DOHH2 (cell line): ENCODE data around the gene KLHL36.

ENCODE experiments used
- H3F3A ChIP-seq: fragments of 200-600 bp; sonication (generic), shearing (Covaris generic); 2 replicates; pipeline ENCODE4 v1.6.0; 2016; ENCODE audit warnings: antibody characterized with exemption, mild to moderate bottlenecking; ENCODE audit not compliant: control insufficient read depth, insufficient read depth
- H3K27ac ChIP-seq: fragments of 200-600 bp; sonication (generic); 2 replicates; pipeline ENCODE4 v1.5.1; 2014; ENCODE audit warnings: low read depth, mild to moderate bottlenecking, low read length, moderate library complexity
- H3K27me3 ChIP-seq: fragments of 200-600 bp; sonication (generic); 2 replicates; pipeline ENCODE4 v1.6.1; 2014; ENCODE audit warnings: mild to moderate bottlenecking, low read length, mixed read lengths; ENCODE audit not compliant: control insufficient read depth
- H3K36me3 ChIP-seq: fragments of 200-600 bp; sonication (generic); 2 replicates; pipeline ENCODE4 v1.6.1; 2014; ENCODE audit warnings: mild to moderate bottlenecking, low read length, moderate library complexity, mixed read lengths; ENCODE audit not compliant: control insufficient read depth
- H3K4me1 ChIP-seq: fragments of 200-600 bp; sonication (generic); 2 replicates; pipeline ENCODE4 v1.6.1; 2014; ENCODE audit warnings: mild to moderate bottlenecking, low read length, mixed read lengths; ENCODE audit not compliant: control insufficient read depth
- H3K4me2 ChIP-seq: fragments of 200-600 bp; sonication (generic); 2 replicates; pipeline ENCODE4 v1.6.0; 2014; ENCODE audit warnings: mild to moderate bottlenecking, low read length, moderate library complexity
- H3K4me3 ChIP-seq: fragments of 200-600 bp; sonication (generic); 2 replicates; pipeline ENCODE4 v1.5.1; 2014; ENCODE audit warnings: mild to moderate bottlenecking, low read length, mixed read lengths
- H3K79me2 ChIP-seq: fragments of 200-600 bp; sonication (generic); 2 replicates; pipeline ENCODE4 v1.6.1; 2014; ENCODE audit warnings: mild to moderate bottlenecking, low read length, mixed read lengths; ENCODE audit not compliant: control insufficient read depth
- H3K9me2 ChIP-seq: fragments of 200-600 bp; sonication (generic); replicated peaks from 2 replicates; pipeline ENCODE4 v1.6.1; 2014; ENCODE audit warnings: mild to moderate bottlenecking, low read length, mixed read lengths; ENCODE audit not compliant: control insufficient read depth
- H3K9me3 ChIP-seq: fragments of 200-600 bp; sonication (generic); 2 replicates; pipeline ENCODE4 v1.6.1; 2014; ENCODE audit warnings: antibody characterized with exemption, low read length, mixed read lengths; ENCODE audit not compliant: control insufficient read depth, insufficient read depth
- H4K20me1 ChIP-seq: fragments of 200-600 bp; sonication (generic); 2 replicates; pipeline ENCODE4 v1.6.0; 2014; ENCODE audit warnings: low read depth, mild to moderate bottlenecking, antibody characterized with exemption, low read length, moderate library complexity; ENCODE audit not compliant: control insufficient read depth, insufficient read depth
- EZH2phosphoT487 ChIP-seq: fragments of 200-600 bp; sonication (generic); IDR thresholded peaks from 2 replicates; pipeline ENCODE4 v1.6.1; 2017; ENCODE audit warnings: borderline replicate concordance, mild to moderate bottlenecking, antibody characterized with exemption, low read length, moderate library complexity, mixed read lengths
- TF ChIP-seq, protein P1 (sequence below): fragments of 200-600 bp; sonication (generic); IDR thresholded peaks from one replicate; pipeline ENCODE4 v1.5.1; 2014; ENCODE audit warnings: antibody characterized with exemption, mild to moderate bottlenecking, low read depth, low read length; ENCODE audit not compliant: poor library complexity, severe bottlenecking

The KLHL36 gene

DNA sequence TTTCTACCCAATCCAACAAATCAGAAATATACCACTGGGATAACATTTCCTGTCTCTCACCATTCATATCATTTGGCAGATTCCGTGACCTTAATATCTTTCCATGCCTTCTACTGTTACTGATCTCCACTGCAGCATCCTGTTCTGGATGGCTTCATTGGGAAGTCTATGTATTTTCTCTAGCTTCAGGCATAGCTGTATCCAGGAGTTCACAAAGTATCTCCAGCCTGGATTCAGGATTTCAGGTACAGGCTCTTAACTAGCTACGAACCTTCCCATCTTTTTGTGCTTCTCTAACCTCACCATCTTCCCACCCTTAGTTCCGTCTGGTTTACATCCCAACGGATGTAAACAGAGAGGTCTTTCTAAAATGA, 36.3 kb downstream of the KLHL36 start:
- TF ChIP-seq, protein P1, sequence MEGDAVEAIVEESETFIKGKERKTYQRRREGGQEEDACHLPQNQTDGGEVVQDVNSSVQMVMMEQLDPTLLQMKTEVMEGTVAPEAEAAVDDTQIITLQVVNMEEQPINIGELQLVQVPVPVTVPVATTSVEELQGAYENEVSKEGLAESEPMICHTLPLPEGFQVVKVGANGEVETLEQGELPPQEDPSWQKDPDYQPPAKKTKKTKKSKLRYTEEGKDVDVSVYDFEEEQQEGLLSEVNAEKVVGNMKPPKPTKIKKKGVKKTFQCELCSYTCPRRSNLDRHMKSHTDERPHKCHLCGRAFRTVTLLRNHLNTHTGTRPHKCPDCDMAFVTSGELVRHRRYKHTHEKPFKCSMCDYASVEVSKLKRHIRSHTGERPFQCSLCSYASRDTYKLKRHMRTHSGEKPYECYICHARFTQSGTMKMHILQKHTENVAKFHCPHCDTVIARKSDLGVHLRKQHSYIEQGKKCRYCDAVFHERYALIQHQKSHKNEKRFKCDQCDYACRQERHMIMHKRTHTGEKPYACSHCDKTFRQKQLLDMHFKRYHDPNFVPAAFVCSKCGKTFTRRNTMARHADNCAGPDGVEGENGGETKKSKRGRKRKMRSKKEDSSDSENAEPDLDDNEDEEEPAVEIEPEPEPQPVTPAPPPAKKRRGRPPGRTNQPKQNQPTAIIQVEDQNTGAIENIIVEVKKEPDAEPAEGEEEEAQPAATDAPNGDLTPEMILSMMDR: no peak
- no peak for TF ChIP-seq EZH2phosphoT487
- Histone ChIP-seq H4K20me1 (no peaks in the 10 kb centered on the region), H3K4me2 (no peak overlapping the region), H3K79me2 (no peaks in the 10 kb centered on the region), H3K4me3 (no peak overlapping the region), H3F3A (no peaks in the 10 kb centered on the region), H3K27me3 (peaks cover 27% of the 10 kb centered on the region), H3K27ac (no peak overlapping the region), H3K36me3 (no peaks in the 10 kb centered on the region), H3K4me1 (peaks cover 18% of the 10 kb centered on the region), H3K9me3 (peaks cover 11% of the 10 kb centered on the region; the same call in 1 of the 2 replicates), H3K9me2 (no peaks in the 10 kb centered on the region)

DNA sequence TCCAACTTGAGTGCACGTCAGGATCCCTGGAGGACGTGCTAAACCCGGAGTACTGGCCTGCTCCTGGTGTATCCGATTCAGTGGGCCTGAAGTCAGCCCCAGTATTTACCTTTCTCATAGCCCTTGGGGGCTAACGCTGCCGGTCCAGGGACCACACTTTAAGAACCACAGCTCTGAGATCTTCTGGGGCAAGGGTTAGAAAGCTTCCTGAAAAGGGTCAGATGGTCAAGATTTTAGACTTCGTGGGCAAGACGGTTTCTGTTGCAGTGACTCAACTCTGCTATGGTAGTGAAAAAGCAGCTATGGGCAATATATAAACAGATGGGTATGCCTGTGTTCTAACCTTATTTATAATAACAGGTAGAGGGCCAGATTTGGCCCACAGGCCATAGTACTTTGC, 36.9 kb downstream of the KLHL36 start:
- TF ChIP-seq, protein P1: no peak
- no peak for TF ChIP-seq EZH2phosphoT487
- Histone ChIP-seq H3K4me2 (no peak overlapping the region), H3K79me2 (no peaks in the 10 kb centered on the region), H3K9me2 (no peaks in the 10 kb centered on the region), H3K27ac (no peak overlapping the region), H3K9me3 (peaks cover 11% of the 10 kb centered on the region; the same call in 1 of the 2 replicates), H3F3A (no peaks in the 10 kb centered on the region; the same call in 1 of the 2 replicates), H4K20me1 (no peaks in the 10 kb centered on the region), H3K4me1 (peaks cover 18% of the 10 kb centered on the region), H3K27me3 (peaks cover 22% of the 10 kb centered on the region), H3K4me3 (no peak overlapping the region), H3K36me3 (no peaks in the 10 kb centered on the region)

DNA sequence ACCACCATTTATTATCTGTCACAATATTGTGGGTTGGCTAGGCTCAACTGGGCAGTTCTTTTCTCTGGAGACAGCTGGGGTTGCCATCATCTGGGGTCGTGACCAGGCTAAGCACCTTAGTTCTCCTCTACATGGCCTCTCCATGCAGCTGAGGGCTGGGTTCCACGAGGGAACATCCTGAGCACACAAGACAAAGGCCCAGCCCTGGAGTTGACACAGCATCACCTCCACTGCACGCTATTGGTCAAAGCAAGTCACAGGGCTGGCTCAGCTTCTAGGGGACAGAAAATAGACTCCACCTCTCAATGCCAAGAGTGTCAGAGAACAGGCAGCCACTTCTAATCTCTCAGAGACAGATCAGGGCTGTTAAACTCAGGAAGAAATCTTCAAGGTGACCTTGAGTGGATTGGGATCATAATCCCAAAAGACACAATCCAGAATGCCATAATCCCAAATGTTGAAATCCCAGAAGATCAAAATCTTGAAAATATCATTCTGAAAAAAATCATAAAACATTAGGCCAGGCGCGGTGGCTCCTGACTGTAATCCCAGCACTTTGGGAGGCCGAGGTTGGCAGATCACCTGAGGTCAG, 38.5 kb downstream of the KLHL36 start:
- H3K27me3 ChIP-seq: peaks cover 13% of the 10 kb centered on the region
- no peak overlapping the region for H3K27ac ChIP-seq
- peaks cover 21% of the 10 kb centered on the region for H3K4me1 ChIP-seq
- peaks cover 11% of the 10 kb centered on the region; the same call in 1 of the 2 replicates for H3K9me3 ChIP-seq
- no peaks in the 10 kb centered on the region for H3K79me2 ChIP-seq
- H3K36me3 ChIP-seq: no peaks in the 10 kb centered on the region
- H3F3A ChIP-seq: no peaks in the 10 kb centered on the region; the same call in 1 of the 2 replicates
- no peak overlapping the region for H3K4me3 ChIP-seq
- 0 out of 2 replicates have a peak overlapping the region, but pooled peaks have one; percentile 61 for H3K4me2 ChIP-seq
- H4K20me1 ChIP-seq: no peaks in the 10 kb centered on the region
- TF ChIP-seq EZH2phosphoT487: no peak
- TF ChIP-seq, protein P1: no peak
- H3K9me2 ChIP-seq: no peaks in the 10 kb centered on the region
